ENCODE data around the gene PSG1.
"Not testable (repeated sequence)": the region's sequence is repeated elsewhere in the genome, so short reads cannot be mapped to it uniquely, and the experiment has no call there.

GRCh38 chr19:42832746-42833442 is 46.6 kb downstream of the PSG1 start:
- TF ChIP-seq POLR2AphosphoS5 (IDR thresholded peaks at IDR 0.05; ENCODE audit: insufficient read depth in 1 of 2, low read depth in 1 of 2); CTCF (IDR thresholded peaks at IDR 0.05): not testable (repeated sequence)

All from vagina (tissue), 2 donors.